ENCODE measurements around the gene SENP8.

GRCh38 chr15:72176159-72176558, 58.0 kb downstream of the SENP8 start:
- TF ChIP-seq CTCF (conservative IDR thresholded peaks at IDR 0.05; ENCODE audit: low read length) (no peak), EZH2phosphoT487 (IDR thresholded peaks at IDR 0.05; ENCODE audit: borderline replicate concordance, low read depth, low read length) (no peak)
